Measurements from ENCODE around the gene PCGF2.

Gene PCGF2

GRCh38 chr17:38698760-38699159 is 49.4 kb downstream of the PCGF2 start:
- DNase-seq (ENCODE audit: low read depth): no peak
- no peak for TF ChIP-seq CTCF (conservative IDR thresholded peaks at IDR 0.05; ENCODE audit: low read length)
- H3K4me3 ChIP-seq (ENCODE audit: low read length): no peak overlapping the region

GRCh38 chr17:38697061-38697820 is 50.9 kb downstream of the PCGF2 start:
- DNase-seq (ENCODE audit: low read depth): no peak
- TF ChIP-seq CTCF (conservative IDR thresholded peaks at IDR 0.05; ENCODE audit: low read length): no peak
- no peak overlapping the region for H3K4me3 ChIP-seq (ENCODE audit: low read length)

- TF ChIP-seq CTCF (conservative IDR thresholded peaks at IDR 0.05; ENCODE audit: low read length): peak; percentile 6; the same call in 1 of the 2 replicates
- no peak overlapping the region for H3K4me3 ChIP-seq (ENCODE audit: low read length)
- peak; percentile 80 for DNase-seq (ENCODE audit: low read depth)
These were observed 54.3 kb downstream of the PCGF2 start for GRCh38 chr17:38693700-38694329.

- H3K4me3 ChIP-seq (ENCODE audit: low read length): no peak overlapping the region
- no peak for TF ChIP-seq CTCF (conservative IDR thresholded peaks at IDR 0.05; ENCODE audit: low read length)
- no peak for DNase-seq (ENCODE audit: low read depth)
These were observed 57.0 kb downstream of the PCGF2 start for GRCh38 chr17:38691154-38691553.

GRCh38 chr17:38690386-38690785 is 57.8 kb downstream of the PCGF2 start:
- H3K4me3 ChIP-seq (ENCODE audit: low read length): no peak overlapping the region
- TF ChIP-seq CTCF (conservative IDR thresholded peaks at IDR 0.05; ENCODE audit: low read length): no peak
- no peak for DNase-seq (ENCODE audit: low read depth)

GRCh38 chr17:38687286-38687685 is 60.9 kb downstream of the PCGF2 start:
- peak; percentile 19 for DNase-seq (ENCODE audit: low read depth)
- no peak for TF ChIP-seq CTCF (conservative IDR thresholded peaks at IDR 0.05; ENCODE audit: low read length)
- no peak overlapping the region for H3K4me3 ChIP-seq (ENCODE audit: low read length)

- DNase-seq (ENCODE audit: low read depth): no peak
- no peak for TF ChIP-seq CTCF (conservative IDR thresholded peaks at IDR 0.05; ENCODE audit: low read length)
- no peak overlapping the region for H3K4me3 ChIP-seq (ENCODE audit: low read length)
These were observed 62.6 kb downstream of the PCGF2 start for GRCh38 chr17:38685491-38685890.
